Renal cortex interstitium (tissue), 11 donors: ENCODE data around the gene SLC22A4. TPM values are rescaled to one million over a fixed set of nuclear protein-coding genes. Genes with fewer than 3 reads are reported as not detected.

Source experiments
- DNase-seq, 11 donors: peaks; one replicate each; pipeline ENCODE4 v3.0.0-alpha.2; 2013; ENCODE audit warnings: low read depth in 9 of 11, low spot score in 4 of 11; ENCODE audit errors: extremely low read depth in 1 of 11
- polyA plus RNA-seq, 3 donors: library from polyadenylated mRNA; unstranded; fragments of 120-200 nt; gene quantifications; one replicate each; pipeline ENCODE4 v1.2.1, GENCODE V29; 2013; ENCODE audit not compliant: insufficient read length in 3 of 3

Gene SLC22A4
- polyA plus RNA-seq, 3 donors = 5.6 to 7.4 (median 6.2) TPM

GRCh38 chr5:132315529-132316067 lies 21.4 kb downstream of the SLC22A4 start:
- no peak for DNase-seq

- DNase-seq = no peak
Observed at GRCh38 chr5:132319975-132320374, 25.8 kb downstream of the SLC22A4 start.

GRCh38 chr5:132321109-132321721 lies 27.0 kb downstream of the SLC22A4 start:
- no peak for DNase-seq

GRCh38 chr5:132322266-132322665 lies 28.1 kb downstream of the SLC22A4 start:
- DNase-seq = no peak

- DNase-seq = no peak
Observed at GRCh38 chr5:132323202-132323601, 29.0 kb downstream of the SLC22A4 start.

GRCh38 chr5:132325691-132326090 lies 31.5 kb downstream of the SLC22A4 start:
- no peak for DNase-seq

- DNase-seq = no peak
Observed at GRCh38 chr5:132327252-132327955, 33.2 kb downstream of the SLC22A4 start.

- DNase-seq = no peak
Observed at GRCh38 chr5:132334812-132335211, 40.6 kb downstream of the SLC22A4 start.

- no peak for DNase-seq
Observed at GRCh38 chr5:132335402-132335801, 41.2 kb downstream of the SLC22A4 start.

GRCh38 chr5:132339502-132339901 lies 45.3 kb downstream of the SLC22A4 start:
- no peak for DNase-seq

- no peak for DNase-seq
Observed at GRCh38 chr5:132342291-132343180, 48.3 kb downstream of the SLC22A4 start.

GRCh38 chr5:132344775-132345514 lies 50.8 kb downstream of the SLC22A4 start:
- no peak for DNase-seq

GRCh38 chr5:132353486-132353995 lies 59.3 kb downstream of the SLC22A4 start:
- no peak for DNase-seq

GRCh38 chr5:132354381-132355139 lies 60.4 kb downstream of the SLC22A4 start:
- no peak for DNase-seq

GRCh38 chr5:132355140-132355765 lies 61.1 kb downstream of the SLC22A4 start:
- DNase-seq = no peak

- DNase-seq = no peak
Observed at GRCh38 chr5:132358775-132359174, 64.6 kb downstream of the SLC22A4 start.

GRCh38 chr5:132362086-132362485 lies 67.9 kb downstream of the SLC22A4 start:
- DNase-seq = no peak
